OCI-LY1 (cell line): ENCODE data around the gene SGCD.

Source experiments
- H2AFZ ChIP-seq: fragments of 200-600 bp; sonication (generic), shearing (Covaris generic); 2 replicates; pipeline ENCODE4 v1.6.0; 2014; ENCODE audit warnings: antibody characterized with exemption, mild to moderate bottlenecking, low read length
- H3F3A ChIP-seq: fragments of 200-600 bp; sonication (generic), shearing (Covaris generic); 2 replicates; pipeline ENCODE4 v1.6.0; 2014; ENCODE audit warnings: mild to moderate bottlenecking, antibody characterized with exemption, low read length, moderate library complexity; ENCODE audit not compliant: insufficient read depth
- H3K27ac ChIP-seq: fragments of 200-600 bp; sonication (generic); 2 replicates; pipeline ENCODE4 v1.5.1; 2014; ENCODE audit warnings: low read length, mixed run types, mild to moderate bottlenecking, low read depth; ENCODE audit not compliant: poor library complexity, severe bottlenecking
- H3K27me3 ChIP-seq: fragments of 200-600 bp; sonication (generic); 2 replicates; pipeline ENCODE4 v1.6.0; 2014; ENCODE audit warnings: antibody characterized with exemption, mild to moderate bottlenecking, low read length, moderate library complexity; ENCODE audit not compliant: insufficient read depth
- H3K36me3 ChIP-seq: fragments of 200-600 bp; sonication (generic); 2 replicates; pipeline ENCODE4 v1.6.1; 2014; ENCODE audit warnings: mild to moderate bottlenecking, antibody characterized with exemption, low read length, moderate library complexity, mixed read lengths; ENCODE audit not compliant: insufficient read depth
- H3K4me1 ChIP-seq: fragments of 200-600 bp; sonication (generic); 2 replicates; pipeline ENCODE4 v1.5.1; 2014; ENCODE audit warnings: mild to moderate bottlenecking, low read length, moderate library complexity; ENCODE audit not compliant: insufficient read depth, severe bottlenecking
- H3K4me2 ChIP-seq: fragments of 200-600 bp; sonication (generic), shearing (Covaris generic); 2 replicates; pipeline ENCODE4 v1.6.1; 2014; ENCODE audit warnings: low read length
- H3K4me3 ChIP-seq: fragments of 200-600 bp; sonication (generic); 2 replicates; pipeline ENCODE4 v1.5.1; 2014; ENCODE audit warnings: low read length, low read depth, mild to moderate bottlenecking, mixed read lengths; ENCODE audit not compliant: poor library complexity, severe bottlenecking
- H3K79me2 ChIP-seq: fragments of 200-600 bp; shearing (Covaris generic); 2 replicates; pipeline ENCODE4 v1.6.1; 2016; ENCODE audit warnings: mixed run types, low read length, mixed read lengths; ENCODE audit not compliant: insufficient read depth
- H3K9ac ChIP-seq: fragments of 200-600 bp; sonication (generic), shearing (Covaris generic); 2 replicates; pipeline ENCODE4 v1.6.1; 2014; ENCODE audit warnings: mild to moderate bottlenecking, low read length, mixed read lengths
- H3K9me2 ChIP-seq: fragments of 200-600 bp; sonication (generic), shearing (Covaris generic); 2 replicates; pipeline ENCODE4 v1.6.1; 2014; ENCODE audit warnings: low read depth, mild to moderate bottlenecking, low read length, mixed read lengths
- H3K9me3 ChIP-seq: fragments of 200-600 bp; shearing (Covaris generic); 2 replicates; pipeline ENCODE4 v1.6.1; 2014; ENCODE audit warnings: low read length, mixed read lengths
- H4K20me1 ChIP-seq: fragments of 200-600 bp; sonication (generic), shearing (Covaris generic); 2 replicates; pipeline ENCODE4 v1.6.0; 2016; ENCODE audit warnings: mild to moderate bottlenecking, low read length; ENCODE audit not compliant: insufficient read depth
- EZH2 ChIP-seq: fragments of 200-600 bp; sonication (generic), shearing (Covaris generic); IDR thresholded peaks from 2 replicates; pipeline ENCODE4 v1.8.0; 2017; ENCODE audit warnings: borderline replicate concordance, mixed run types, mild to moderate bottlenecking, antibody characterized with exemption, low read length, moderate library complexity, mixed read lengths
- TF ChIP-seq, protein P1 (sequence below): fragments of 200-600 bp; sonication (generic), shearing (Covaris generic); IDR thresholded peaks from 2 replicates; pipeline ENCODE4 v1.5.1; 2017; ENCODE audit warnings: mild to moderate bottlenecking, antibody characterized with exemption, low read length, moderate library complexity, mixed read lengths

The SGCD gene

DNA sequence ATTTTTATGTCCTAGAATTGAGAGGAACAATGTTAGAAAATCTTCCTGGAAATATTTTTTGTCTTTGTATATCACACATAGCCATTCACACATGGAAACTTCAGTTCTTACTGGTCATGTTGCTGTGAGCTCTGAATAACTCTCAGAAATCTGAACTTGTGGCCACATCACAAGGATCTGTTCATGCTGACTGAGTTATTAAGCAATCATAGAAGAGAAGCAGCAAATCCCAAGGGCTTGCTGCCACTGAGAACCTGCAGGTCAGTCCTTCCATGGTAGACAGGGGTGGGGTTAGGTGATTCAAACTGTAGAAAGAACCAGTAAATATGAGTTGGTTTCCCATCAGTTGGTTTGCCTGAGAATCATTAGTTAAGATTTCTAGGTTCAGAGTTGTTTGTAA lies 27.6 kb downstream of the SGCD start:
- Histone ChIP-seq H3K4me2 (no peak overlapping the region), H4K20me1 (no peaks in the 10 kb centered on the region), H3K9me2 (no peaks in the 10 kb centered on the region), H3K4me1 (no peaks in the 10 kb centered on the region), H3K4me3 (no peak overlapping the region), H3F3A (no peaks in the 10 kb centered on the region), H2AFZ (no peak overlapping the region), H3K9me3 (no peaks in the 10 kb centered on the region), H3K79me2 (no peaks in the 10 kb centered on the region), H3K27me3 (no peaks in the 10 kb centered on the region), H3K9ac (no peak overlapping the region), H3K36me3 (no peaks in the 10 kb centered on the region), H3K27ac (no peak overlapping the region)
- no peak for TF ChIP-seq EZH2
- TF ChIP-seq, protein P1, sequence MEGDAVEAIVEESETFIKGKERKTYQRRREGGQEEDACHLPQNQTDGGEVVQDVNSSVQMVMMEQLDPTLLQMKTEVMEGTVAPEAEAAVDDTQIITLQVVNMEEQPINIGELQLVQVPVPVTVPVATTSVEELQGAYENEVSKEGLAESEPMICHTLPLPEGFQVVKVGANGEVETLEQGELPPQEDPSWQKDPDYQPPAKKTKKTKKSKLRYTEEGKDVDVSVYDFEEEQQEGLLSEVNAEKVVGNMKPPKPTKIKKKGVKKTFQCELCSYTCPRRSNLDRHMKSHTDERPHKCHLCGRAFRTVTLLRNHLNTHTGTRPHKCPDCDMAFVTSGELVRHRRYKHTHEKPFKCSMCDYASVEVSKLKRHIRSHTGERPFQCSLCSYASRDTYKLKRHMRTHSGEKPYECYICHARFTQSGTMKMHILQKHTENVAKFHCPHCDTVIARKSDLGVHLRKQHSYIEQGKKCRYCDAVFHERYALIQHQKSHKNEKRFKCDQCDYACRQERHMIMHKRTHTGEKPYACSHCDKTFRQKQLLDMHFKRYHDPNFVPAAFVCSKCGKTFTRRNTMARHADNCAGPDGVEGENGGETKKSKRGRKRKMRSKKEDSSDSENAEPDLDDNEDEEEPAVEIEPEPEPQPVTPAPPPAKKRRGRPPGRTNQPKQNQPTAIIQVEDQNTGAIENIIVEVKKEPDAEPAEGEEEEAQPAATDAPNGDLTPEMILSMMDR: no peak

DNA sequence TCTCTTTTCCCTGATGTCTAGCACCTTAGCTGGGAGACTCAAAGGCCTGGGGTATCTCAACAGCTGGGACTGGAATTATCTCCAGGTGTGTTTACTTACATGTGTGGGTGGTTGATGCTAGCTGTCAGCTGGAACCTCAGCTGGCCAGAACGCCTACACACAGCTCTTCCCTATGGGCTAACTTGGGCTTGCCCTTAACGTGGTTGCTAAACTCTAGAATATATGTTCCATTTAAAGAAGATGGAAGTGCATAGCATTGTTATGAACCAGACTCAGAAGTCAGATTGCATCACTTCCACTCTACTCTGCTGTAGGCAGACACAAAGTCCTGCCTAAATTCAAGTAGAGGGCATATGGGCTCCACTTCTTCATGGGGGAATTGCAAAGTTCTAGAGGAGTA lies 29.3 kb downstream of the SGCD start:
- no peaks in the 10 kb centered on the region for H3K79me2 ChIP-seq
- H3K27ac ChIP-seq: no peak overlapping the region
- H2AFZ ChIP-seq: no peak overlapping the region
- no peaks in the 10 kb centered on the region for H4K20me1 ChIP-seq
- no peak overlapping the region for H3K4me2 ChIP-seq
- no peak overlapping the region for H3K9ac ChIP-seq
- TF ChIP-seq, protein P1: no peak
- TF ChIP-seq EZH2: no peak
- no peaks in the 10 kb centered on the region for H3K9me2 ChIP-seq
- no peaks in the 10 kb centered on the region for H3F3A ChIP-seq
- no peak overlapping the region for H3K4me3 ChIP-seq
- no peaks in the 10 kb centered on the region for H3K4me1 ChIP-seq
- H3K9me3 ChIP-seq: no peaks in the 10 kb centered on the region
- H3K27me3 ChIP-seq: no peaks in the 10 kb centered on the region
- H3K36me3 ChIP-seq: no peaks in the 10 kb centered on the region

DNA sequence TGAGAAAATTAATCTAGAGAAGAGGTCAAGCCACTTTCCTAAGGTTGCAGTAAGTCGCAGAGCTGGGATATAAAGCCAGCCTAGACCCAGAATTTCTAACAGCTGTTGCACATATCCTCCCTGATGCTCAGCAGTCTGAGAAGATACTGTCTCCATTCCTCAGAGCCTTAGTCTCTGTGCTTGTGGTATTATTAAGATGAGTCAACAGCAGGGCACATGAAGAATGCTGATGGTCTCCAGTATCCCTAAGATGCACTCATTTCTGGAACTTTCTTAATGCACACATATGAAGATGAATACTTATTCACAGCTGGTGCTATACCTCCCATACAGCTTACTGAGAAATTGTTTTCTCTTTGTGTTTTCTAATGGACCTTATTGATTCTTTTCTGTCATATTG lies 32.5 kb downstream of the SGCD start:
- H3K79me2 ChIP-seq: no peaks in the 10 kb centered on the region
- no peaks in the 10 kb centered on the region for H3K36me3 ChIP-seq
- H3K4me2 ChIP-seq: no peak overlapping the region
- H3K4me3 ChIP-seq: no peak overlapping the region
- H3K9ac ChIP-seq: no peak overlapping the region
- TF ChIP-seq, protein P1: no peak
- no peak for TF ChIP-seq EZH2
- H3K9me3 ChIP-seq: no peaks in the 10 kb centered on the region
- H2AFZ ChIP-seq: no peak overlapping the region
- H4K20me1 ChIP-seq: no peaks in the 10 kb centered on the region
- H3K27ac ChIP-seq: no peak overlapping the region
- H3K4me1 ChIP-seq: no peaks in the 10 kb centered on the region
- H3F3A ChIP-seq: no peaks in the 10 kb centered on the region
- H3K27me3 ChIP-seq: no peaks in the 10 kb centered on the region
- no peaks in the 10 kb centered on the region for H3K9me2 ChIP-seq
